DOHH2 (cell line): ENCODE data around the gene RCAN2.

ENCODE experiments used
- H3F3A ChIP-seq: fragments of 200-600 bp; sonication (generic), shearing (Covaris generic); 2 replicates; pipeline ENCODE4 v1.6.0; 2016; ENCODE audit warnings: antibody characterized with exemption, mild to moderate bottlenecking; ENCODE audit not compliant: control insufficient read depth, insufficient read depth
- H3K27ac ChIP-seq: fragments of 200-600 bp; sonication (generic); 2 replicates; pipeline ENCODE4 v1.5.1; 2014; ENCODE audit warnings: low read depth, mild to moderate bottlenecking, low read length, moderate library complexity
- H3K27me3 ChIP-seq: fragments of 200-600 bp; sonication (generic); 2 replicates; pipeline ENCODE4 v1.6.1; 2014; ENCODE audit warnings: mild to moderate bottlenecking, low read length, mixed read lengths; ENCODE audit not compliant: control insufficient read depth
- H3K36me3 ChIP-seq: fragments of 200-600 bp; sonication (generic); 2 replicates; pipeline ENCODE4 v1.6.1; 2014; ENCODE audit warnings: mild to moderate bottlenecking, low read length, moderate library complexity, mixed read lengths; ENCODE audit not compliant: control insufficient read depth
- H3K4me1 ChIP-seq: fragments of 200-600 bp; sonication (generic); 2 replicates; pipeline ENCODE4 v1.6.1; 2014; ENCODE audit warnings: mild to moderate bottlenecking, low read length, mixed read lengths; ENCODE audit not compliant: control insufficient read depth
- H3K4me2 ChIP-seq: fragments of 200-600 bp; sonication (generic); 2 replicates; pipeline ENCODE4 v1.6.0; 2014; ENCODE audit warnings: mild to moderate bottlenecking, low read length, moderate library complexity
- H3K4me3 ChIP-seq: fragments of 200-600 bp; sonication (generic); 2 replicates; pipeline ENCODE4 v1.5.1; 2014; ENCODE audit warnings: mild to moderate bottlenecking, low read length, mixed read lengths
- H3K79me2 ChIP-seq: fragments of 200-600 bp; sonication (generic); 2 replicates; pipeline ENCODE4 v1.6.1; 2014; ENCODE audit warnings: mild to moderate bottlenecking, low read length, mixed read lengths; ENCODE audit not compliant: control insufficient read depth
- H3K9me2 ChIP-seq: fragments of 200-600 bp; sonication (generic); replicated peaks from 2 replicates; pipeline ENCODE4 v1.6.1; 2014; ENCODE audit warnings: mild to moderate bottlenecking, low read length, mixed read lengths; ENCODE audit not compliant: control insufficient read depth
- H3K9me3 ChIP-seq: fragments of 200-600 bp; sonication (generic); 2 replicates; pipeline ENCODE4 v1.6.1; 2014; ENCODE audit warnings: antibody characterized with exemption, low read length, mixed read lengths; ENCODE audit not compliant: control insufficient read depth, insufficient read depth
- H4K20me1 ChIP-seq: fragments of 200-600 bp; sonication (generic); 2 replicates; pipeline ENCODE4 v1.6.0; 2014; ENCODE audit warnings: low read depth, mild to moderate bottlenecking, antibody characterized with exemption, low read length, moderate library complexity; ENCODE audit not compliant: control insufficient read depth, insufficient read depth
- CTCF ChIP-seq: fragments of 200-600 bp; sonication (generic); IDR thresholded peaks from one replicate; pipeline ENCODE4 v1.5.1; 2014; ENCODE audit warnings: antibody characterized with exemption, mild to moderate bottlenecking, low read depth, low read length; ENCODE audit not compliant: poor library complexity, severe bottlenecking
- EZH2phosphoT487 ChIP-seq: fragments of 200-600 bp; sonication (generic); IDR thresholded peaks from 2 replicates; pipeline ENCODE4 v1.6.1; 2017; ENCODE audit warnings: borderline replicate concordance, mild to moderate bottlenecking, antibody characterized with exemption, low read length, moderate library complexity, mixed read lengths

Gene RCAN2

GRCh38 chr6:46370622-46371021, 120.6 kb downstream of the RCAN2 start:
- H3K79me2 ChIP-seq = no peaks in the 10 kb centered on the region
- TF ChIP-seq EZH2phosphoT487 (no peak), CTCF (no peak)
- H3K9me2 ChIP-seq = no peaks in the 10 kb centered on the region

GRCh38 chr6:46368169-46368536, 123.1 kb downstream of the RCAN2 start:
- no peaks in the 10 kb centered on the region for H3K79me2 ChIP-seq
- H3K4me2 ChIP-seq = no peak overlapping the region
- no peak overlapping the region for H3K4me3 ChIP-seq
- H3K9me3 ChIP-seq = no peaks in the 10 kb centered on the region
- H3K27ac ChIP-seq = no peak overlapping the region
- no peaks in the 10 kb centered on the region for H3K27me3 ChIP-seq
- H4K20me1 ChIP-seq = no peaks in the 10 kb centered on the region
- no peaks in the 10 kb centered on the region for H3K9me2 ChIP-seq
- TF ChIP-seq EZH2phosphoT487 (no peak), CTCF (no peak)
- no peaks in the 10 kb centered on the region for H3K36me3 ChIP-seq
- no peaks in the 10 kb centered on the region for H3F3A ChIP-seq
- H3K4me1 ChIP-seq = no peaks in the 10 kb centered on the region

More at GRCh38 chr6:46370622-46371021, 120.6 kb downstream of the RCAN2 start:
- H3K27me3 ChIP-seq = no peaks in the 10 kb centered on the region
- no peaks in the 10 kb centered on the region for H3K36me3 ChIP-seq
- no peaks in the 10 kb centered on the region for H4K20me1 ChIP-seq
- H3K4me1 ChIP-seq = no peaks in the 10 kb centered on the region
- no peak overlapping the region for H3K4me2 ChIP-seq
- no peaks in the 10 kb centered on the region for H3K9me3 ChIP-seq
- H3K27ac ChIP-seq = no peak overlapping the region
- no peaks in the 10 kb centered on the region for H3F3A ChIP-seq
- H3K4me3 ChIP-seq = no peak overlapping the region

- no peaks in the 10 kb centered on the region for H3K27me3 ChIP-seq
- no peak overlapping the region for H3K4me2 ChIP-seq
- H3K4me3 ChIP-seq = no peak overlapping the region
- no peaks in the 10 kb centered on the region for H3K36me3 ChIP-seq
- H3F3A ChIP-seq = no peaks in the 10 kb centered on the region
- TF ChIP-seq CTCF = no peak
- no peak for TF ChIP-seq EZH2phosphoT487
- H3K4me1 ChIP-seq = no peaks in the 10 kb centered on the region
- no peaks in the 10 kb centered on the region for H3K79me2 ChIP-seq
- H3K27ac ChIP-seq = no peak overlapping the region
- H3K9me3 ChIP-seq = no peaks in the 10 kb centered on the region
- H4K20me1 ChIP-seq = no peaks in the 10 kb centered on the region
- no peaks in the 10 kb centered on the region for H3K9me2 ChIP-seq
These were observed 123.7 kb downstream of the RCAN2 start for GRCh38 chr6:46367354-46368168.
